Activated CD4-positive, alpha-beta memory T cell treated with anti-CD3 and anti-CD28 coated beads, Interleukin-2, amount 10 ng/mL, durations not matched to agents 7 days and 5 days (primary cell): ENCODE results near the gene SVOP. TPM values are rescaled to one million over a fixed set of nuclear protein-coding genes. Genes with fewer than 3 reads are reported as not detected.
"Not testable (repeated sequence)": the region's sequence is repeated elsewhere in the genome, so short reads cannot be mapped to it uniquely, and the experiment has no call there.

Source experiments
- CTCF ChIA-PET: fragments of 350-600 bp; sonication (Branson Sonifier 250); formaldehyde crosslinking; loops from one replicate; lab custom pipeline; 2021; ENCODE audit warnings: antibody characterized with exemption, inconsistent platforms; lab: Charles Lee
- POLR2A ChIA-PET: fragments of 350-600 bp; sonication (Branson Sonifier 250); formaldehyde crosslinking; loops from one replicate; lab custom pipeline; 2021; ENCODE audit warnings: antibody characterized with exemption; lab: Charles Lee
- DNase-seq: peaks from one replicate; pipeline ENCODE4 v3.0.0-alpha.2; 2020
- H3K27ac Mint-ChIP-seq: one replicate; pipeline ENCODE4 v1.8.0; 2021; ENCODE audit warnings: mild to moderate bottlenecking, mixed read lengths
- H3K27me3 Mint-ChIP-seq: one replicate; pipeline ENCODE4 v1.8.0; 2021; ENCODE audit warnings: mixed read lengths
- H3K36me3 Mint-ChIP-seq: one replicate; pipeline ENCODE4 v1.8.0; 2021; ENCODE audit warnings: low read depth, mixed read lengths
- H3K4me1 Mint-ChIP-seq: one replicate; pipeline ENCODE4 v1.8.0; 2021; ENCODE audit warnings: mixed read lengths
- H3K4me3 Mint-ChIP-seq: one replicate; pipeline ENCODE4 v1.8.0; 2021; ENCODE audit warnings: mild to moderate bottlenecking, mixed read lengths
- H3K9me3 Mint-ChIP-seq: one replicate; pipeline ENCODE4 v1.8.0; 2021; ENCODE audit warnings: mixed read lengths
- total RNA-seq, 2 experiments: library from RNA; stranded (reverse); gene quantifications; one replicate each; pipeline ENCODE4 v1.2.3, GENCODE V29; 2021

Gene SVOP
- total RNA-seq, 2 experiments from 2014 or later: not detected

- Mint-ChIP-seq H3K4me3 (no peak overlapping the region), H3K36me3 (no peaks in the 10 kb centered on the region), H3K4me1 (no peaks in the 10 kb centered on the region), H3K9me3 (no peaks in the 10 kb centered on the region), H3K27ac (no peak overlapping the region), H3K27me3 (peaks cover 29% of the 10 kb centered on the region)
- POLR2A ChIA-PET: no interaction called here
- no peak for DNase-seq
- CTCF ChIA-PET: no interaction called here
Observed at GRCh38 chr12:109018296-109018695, 2.6 kb downstream of the SVOP start.

- Mint-ChIP-seq H3K4me1 (no peaks in the 10 kb centered on the region), H3K27ac (no peak overlapping the region), H3K4me3 (no peak overlapping the region), H3K36me3 (no peaks in the 10 kb centered on the region), H3K9me3 (no peaks in the 10 kb centered on the region), H3K27me3 (peaks cover 26% of the 10 kb centered on the region)
- POLR2A ChIA-PET: no interaction called here
- CTCF ChIA-PET: no interaction called here
- no peak for DNase-seq
Observed at GRCh38 chr12:109016978-109017377, 3.9 kb downstream of the SVOP start.

GRCh38 chr12:109016016-109016415 lies 4.9 kb downstream of the SVOP start:
- H3K9me3 Mint-ChIP-seq: no peaks in the 10 kb centered on the region
- CTCF ChIA-PET: no interaction called here
- no peaks in the 10 kb centered on the region for H3K36me3 Mint-ChIP-seq
- POLR2A ChIA-PET: no interaction called here
- H3K27ac Mint-ChIP-seq: no peak overlapping the region
- DNase-seq: no peak
- peaks cover 26% of the 10 kb centered on the region for H3K27me3 Mint-ChIP-seq
- H3K4me3 Mint-ChIP-seq: no peak overlapping the region
- no peaks in the 10 kb centered on the region for H3K4me1 Mint-ChIP-seq

GRCh38 chr12:109014984-109015765 lies 5.7 kb downstream of the SVOP start:
- no peak for DNase-seq
- no peaks in the 10 kb centered on the region for H3K9me3 Mint-ChIP-seq
- POLR2A ChIA-PET: no interaction called here
- no peak overlapping the region for H3K27ac Mint-ChIP-seq
- H3K27me3 Mint-ChIP-seq: peaks cover 18% of the 10 kb centered on the region
- H3K4me1 Mint-ChIP-seq: no peaks in the 10 kb centered on the region
- CTCF ChIA-PET: no interaction called here
- H3K36me3 Mint-ChIP-seq: no peaks in the 10 kb centered on the region
- no peak overlapping the region for H3K4me3 Mint-ChIP-seq

GRCh38 chr12:109010259-109010658 lies 10.6 kb downstream of the SVOP start:
- ChIA-PET POLR2A (no interaction called here), CTCF (interaction anchor here (1.2 kb wide), 1 partner anchor 59 kb away, joined by 4 read pairs; no protein-coding TSS in a partner anchor)
- no peak overlapping the region for H3K27ac Mint-ChIP-seq
- H3K4me3 Mint-ChIP-seq: no peak overlapping the region
- H3K36me3 Mint-ChIP-seq: no peaks in the 10 kb centered on the region
- DNase-seq: no peak
- H3K27me3 Mint-ChIP-seq: peaks cover 14% of the 10 kb centered on the region
- H3K9me3 Mint-ChIP-seq: no peaks in the 10 kb centered on the region
- H3K4me1 Mint-ChIP-seq: no peaks in the 10 kb centered on the region

GRCh38 chr12:109009766-109010165 lies 11.1 kb downstream of the SVOP start:
- Mint-ChIP-seq H3K27me3 (peaks cover 12% of the 10 kb centered on the region), H3K4me3 (no peak overlapping the region), H3K36me3 (no peaks in the 10 kb centered on the region), H3K4me1 (no peaks in the 10 kb centered on the region), H3K9me3 (no peaks in the 10 kb centered on the region), H3K27ac (no peak overlapping the region)
- no peak for DNase-seq
- CTCF ChIA-PET: interaction anchor here (0.7 kb wide), 1 partner anchor 61 kb away, joined by 3 read pairs; no protein-coding TSS in a partner anchor
- POLR2A ChIA-PET: no interaction called here

GRCh38 chr12:109004017-109004416 lies 16.9 kb downstream of the SVOP start:
- Mint-ChIP-seq H3K27me3 (peaks cover 7% of the 10 kb centered on the region), H3K4me1 (no peaks in the 10 kb centered on the region), H3K36me3 (no peaks in the 10 kb centered on the region), H3K27ac (no peak overlapping the region), H3K9me3 (no peaks in the 10 kb centered on the region), H3K4me3 (no peak overlapping the region)
- POLR2A ChIA-PET: interaction anchor here (1.0 kb wide), 1 partner anchor 30 kb away, joined by 3 read pairs; no protein-coding TSS in a partner anchor
- DNase-seq: no peak
- CTCF ChIA-PET: no interaction called here

- H3K27ac Mint-ChIP-seq: no peak overlapping the region
- no peaks in the 10 kb centered on the region for H3K27me3 Mint-ChIP-seq
- no peaks in the 10 kb centered on the region for H3K4me1 Mint-ChIP-seq
- no peaks in the 10 kb centered on the region for H3K36me3 Mint-ChIP-seq
- ChIA-PET POLR2A (no interaction called here), CTCF (interaction anchor here (0.6 kb wide), 1 partner anchor 431 kb away, joined by 4 read pairs; no protein-coding TSS in a partner anchor)
- H3K4me3 Mint-ChIP-seq: no peak overlapping the region
- no peaks in the 10 kb centered on the region for H3K9me3 Mint-ChIP-seq
- no peak for DNase-seq
Observed at GRCh38 chr12:108996320-108996719, 24.5 kb downstream of the SVOP start.

GRCh38 chr12:108995370-108995992 lies 25.4 kb downstream of the SVOP start:
- Mint-ChIP-seq H3K27ac (no peak overlapping the region), H3K36me3 (no peaks in the 10 kb centered on the region), H3K9me3 (no peaks in the 10 kb centered on the region), H3K4me1 (no peaks in the 10 kb centered on the region), H3K27me3 (no peaks in the 10 kb centered on the region), H3K4me3 (no peak overlapping the region)
- CTCF ChIA-PET: no interaction called here
- POLR2A ChIA-PET: no interaction called here
- DNase-seq: no peak

GRCh38 chr12:108990103-108990502 lies 30.8 kb downstream of the SVOP start:
- CTCF ChIA-PET, H3K27me3 Mint-ChIP-seq, POLR2A ChIA-PET: not testable (repeated sequence)

GRCh38 chr12:108989376-108989775 lies 31.5 kb downstream of the SVOP start:
- no peaks in the 10 kb centered on the region for H3K4me1 Mint-ChIP-seq
- no peak overlapping the region for H3K4me3 Mint-ChIP-seq
- ChIA-PET CTCF (interaction anchor here (0.6 kb wide), 1 partner anchor 641 kb away, joined by 3 read pairs; no protein-coding TSS in a partner anchor), POLR2A (no interaction called here)
- no peak overlapping the region for H3K27ac Mint-ChIP-seq
- no peaks in the 10 kb centered on the region for H3K9me3 Mint-ChIP-seq
- no peaks in the 10 kb centered on the region for H3K36me3 Mint-ChIP-seq
- peaks cover 5% of the 10 kb centered on the region for H3K27me3 Mint-ChIP-seq
- no peak for DNase-seq

More at GRCh38 chr12:108990103-108990502, 30.8 kb downstream of the SVOP start:
- not testable (repeated sequence) for H3K36me3 Mint-ChIP-seq, H3K9me3 Mint-ChIP-seq, DNase-seq, H3K4me1 Mint-ChIP-seq, H3K27ac Mint-ChIP-seq, H3K4me3 Mint-ChIP-seq

GRCh38 chr12:108985750-108986149 lies 35.1 kb downstream of the SVOP start:
- POLR2A ChIA-PET: no interaction called here
- H3K27ac Mint-ChIP-seq: no peak overlapping the region
- CTCF ChIA-PET: no interaction called here
- peaks cover 5% of the 10 kb centered on the region for H3K27me3 Mint-ChIP-seq
- H3K9me3 Mint-ChIP-seq: no peaks in the 10 kb centered on the region
- H3K4me3 Mint-ChIP-seq: no peak overlapping the region
- no peaks in the 10 kb centered on the region for H3K36me3 Mint-ChIP-seq
- H3K4me1 Mint-ChIP-seq: no peaks in the 10 kb centered on the region
- DNase-seq: no peak

- no peak overlapping the region for H3K27ac Mint-ChIP-seq
- POLR2A ChIA-PET: no interaction called here
- no peak for DNase-seq
- H3K4me1 Mint-ChIP-seq: no peaks in the 10 kb centered on the region
- no peak overlapping the region for H3K4me3 Mint-ChIP-seq
- H3K36me3 Mint-ChIP-seq: no peaks in the 10 kb centered on the region
- peaks cover 5% of the 10 kb centered on the region for H3K27me3 Mint-ChIP-seq
- H3K9me3 Mint-ChIP-seq: no peaks in the 10 kb centered on the region
- CTCF ChIA-PET: interaction anchor here (1.0 kb wide), 1 partner anchor 13 kb away, joined by 3 read pairs; no protein-coding TSS in a partner anchor
Observed at GRCh38 chr12:108983227-108983626, 37.6 kb downstream of the SVOP start.
